K562 (cell line): ENCODE data around the gene MEOX2. TPM values are rescaled to one million over a fixed set of nuclear protein-coding genes. Genes with fewer than 3 reads are reported as not detected.

Source experiments
- polyA plus RNA-seq, 8 experiments: library from polyadenylated mRNA; depleted of rRNA in 4 of 8; stranded (reverse) in 5 of 8; unstranded in 3 of 8; fragments of >200 nt; fragmentation: Nextera tagmentation in 2 of 8; fragmentation: Illumina TruSeq in 1 of 8; extraction: Ambion mirVana in 2 of 8; extraction: Trizol in 1 of 8; gene quantifications; 2 replicates each; pipeline versions ENCODE4 v1.2.1 to v1.2.3, GENCODE V29; 2011 to 2014; ENCODE audit warnings: inconsistent platforms in 1 of 8, missing spikeins in 1 of 8
- total RNA-seq, 7 experiments: library from RNA; depleted of rRNA in 6 of 7; stranded (reverse); fragments of >200 nt in 6 of 7; fragmentation: Illumina TruSeq in 2 of 7; extraction: Trizol in 2 of 7; gene quantifications; 2 replicates each; pipeline versions ENCODE4 v1.2.1 to v1.2.3, GENCODE V29; 2011 to 2021; ENCODE audit warnings: low replicate concordance in 1 of 7

The MEOX2 gene
- total and polyA plus RNA-seq, 9 of the 15 experiments (the other 6 are each of a cell fraction or from before 2014, with no cell fraction given): not detected

Other genes starting within 250 kb of the MEOX2 start
- 1.2 and 1.9 TPM in 2 replicates for gene AGMO, start 124.7 kb downstream of the MEOX2 start, total RNA-seq (2014; rRNA removed)
- gene AGMO, start 124.7 kb downstream of the MEOX2 start, total RNA-seq (2014; rRNA removed; fragmentation: Illumina TruSeq; extraction: Trizol): 1.3 and 1.4 TPM in 2 replicates
- 0.23 and 0.47 TPM in 2 replicates for gene AGMO, start 124.7 kb downstream of the MEOX2 start, total RNA-seq (2015; rRNA removed; fragmentation: Illumina TruSeq; extraction: Trizol)
- 0.36 and 0.60 TPM in 2 replicates for gene AGMO, start 124.7 kb downstream of the MEOX2 start, total RNA-seq (2021)
- not detected in 2 replicates for gene AGMO, start 124.7 kb downstream of the MEOX2 start, polyA plus RNA-seq (2011; rRNA removed)
- gene AGMO, start 124.7 kb downstream of the MEOX2 start, polyA plus RNA-seq (2014; fragmentation: Illumina TruSeq; extraction: Trizol): 0.74 and 1.3 TPM in 2 replicates
- under 1 TPM; 0.30 to 0.63 TPM for gene AGMO, start 124.7 kb downstream of the MEOX2 start, polyA plus RNA-seq (2014; fragmentation: Nextera tagmentation; extraction: Ambion mirVana)
- 0.55 and 0.85 TPM in 2 replicates for gene AGMO, start 124.7 kb downstream of the MEOX2 start, polyA plus RNA-seq (2014; rRNA removed)